Effector memory CD4-positive, alpha-beta T cell (primary cell): ENCODE results near the gene TBC1D2B.
A peak's percentile ranks its signal among the peaks of the same experiment; 100 is the strongest.

Experiments used
- DNase-seq, 3 donors: peaks; one replicate each; pipeline ENCODE4 v3.0.0-alpha.2; 2020
- H3K27ac ChIP-seq: 2 replicates; pipeline ENCODE4 v1.7.0; 2013; ENCODE audit warnings: mild to moderate bottlenecking, low read length, moderate library complexity; ENCODE audit not compliant: insufficient read depth, poor library complexity, severe bottlenecking
- H3K27me3 ChIP-seq: replicated peaks from 2 replicates; pipeline ENCODE4 v1.7.0; 2013; ENCODE audit warnings: mild to moderate bottlenecking, low read length; ENCODE audit not compliant: insufficient read depth, control insufficient read depth, poor library complexity, severe bottlenecking
- H3K36me3 ChIP-seq: 2 replicates; pipeline ENCODE4 v1.7.0; 2013; ENCODE audit warnings: mild to moderate bottlenecking, low read length, moderate library complexity; ENCODE audit not compliant: control insufficient read depth, insufficient read depth
- H3K4me1 ChIP-seq: 2 replicates; pipeline ENCODE4 v1.7.0; 2013; ENCODE audit warnings: low read length, mild to moderate bottlenecking; ENCODE audit not compliant: control insufficient read depth, insufficient read depth, poor library complexity, severe bottlenecking
- H3K4me3 ChIP-seq: 2 replicates; pipeline ENCODE4 v1.7.0; 2013; ENCODE audit warnings: low read length, low read depth, mild to moderate bottlenecking; ENCODE audit not compliant: insufficient read depth, poor library complexity, severe bottlenecking
- H3K9me3 ChIP-seq: 2 replicates; pipeline ENCODE4 v1.7.0; 2013; ENCODE audit warnings: mild to moderate bottlenecking, low read length, moderate library complexity; ENCODE audit not compliant: control insufficient read depth
- total RNA-seq, 3 donors: gene quantifications; one replicate each; lab custom pipeline; 2026; lab: John Stamatoyannopoulos, UW

The TBC1D2B gene
- 105 to 126 (median 109) reads per million in 3 donors for total RNA-seq

GRCh38 chr15:78077053-78077870 lies at the start of gene TBC1D2B:
Gene TBC1D2B (minus strand): TSS chr15:78077711. CDS start chr15:78077652, 59 bp downstream.
- H3K27me3 ChIP-seq = no peaks in the 10 kb centered on the region
- peak; percentile 51 to 59 (median 55) for DNase-seq
- no peaks in the 10 kb centered on the region for H3K36me3 ChIP-seq
- H3K4me1 ChIP-seq = peaks cover 14% of the 10 kb centered on the region
- peak within 1 kb of the TSS; percentile 87 for H3K4me3 ChIP-seq
- H3K27ac ChIP-seq = peak within 1 kb of the TSS; percentile 72
- no peaks in the 10 kb centered on the region for H3K9me3 ChIP-seq

DNA sequence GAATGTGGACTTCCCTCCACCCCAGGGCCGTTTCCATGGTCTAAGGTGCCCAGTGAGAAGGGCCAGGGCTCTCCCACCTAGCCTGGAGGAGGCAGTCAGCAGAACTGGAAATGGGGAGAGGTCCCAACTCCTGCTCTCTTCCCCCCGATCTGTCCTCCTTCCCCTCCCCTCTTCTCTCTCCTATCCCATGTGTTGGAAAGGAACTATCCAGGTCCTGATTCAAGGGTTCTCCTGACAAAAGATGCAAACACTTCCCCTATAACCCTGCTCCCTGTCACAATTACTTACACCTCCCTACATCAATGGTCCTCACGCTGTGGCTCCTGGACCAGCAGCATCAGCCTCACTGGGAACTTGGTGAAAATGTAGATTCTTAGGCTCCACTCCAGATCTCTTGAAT lies 47.8 kb upstream of the TBC1D2B start:
- no peak for DNase-seq
- Histone ChIP-seq H3K36me3 (no peaks in the 10 kb centered on the region), H3K9me3 (no peaks in the 10 kb centered on the region), H3K27ac (no peak overlapping the region), H3K27me3 (no peaks in the 10 kb centered on the region), H3K4me3 (no peak overlapping the region), H3K4me1 (no peaks in the 10 kb centered on the region)

DNA sequence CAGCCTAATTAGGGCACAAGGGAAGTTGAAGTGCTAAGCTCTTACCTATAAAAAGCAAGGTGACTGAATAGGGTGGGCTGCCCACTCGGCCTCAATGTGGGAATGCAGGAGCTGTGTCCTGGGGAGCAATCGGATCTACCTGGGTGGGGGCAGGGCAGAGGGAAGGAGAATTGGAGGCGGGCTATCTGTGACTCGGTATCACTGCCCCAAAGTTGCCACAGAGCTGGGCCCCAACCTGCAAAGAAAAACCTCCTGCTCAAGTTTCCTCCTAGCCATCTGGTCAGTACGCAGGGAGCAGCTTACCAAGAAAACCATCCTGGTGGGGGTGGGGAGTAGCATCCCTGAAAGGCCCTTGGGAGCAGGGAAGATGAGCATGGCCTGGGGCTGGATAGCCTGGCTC lies 43.0 kb upstream of the TBC1D2B start:
- no peaks in the 10 kb centered on the region for H3K27me3 ChIP-seq
- H3K27ac ChIP-seq = no peak overlapping the region
- no peak overlapping the region for H3K4me3 ChIP-seq
- no peak for DNase-seq
- H3K9me3 ChIP-seq = no peaks in the 10 kb centered on the region
- no peaks in the 10 kb centered on the region for H3K4me1 ChIP-seq
- no peaks in the 10 kb centered on the region for H3K36me3 ChIP-seq

DNA sequence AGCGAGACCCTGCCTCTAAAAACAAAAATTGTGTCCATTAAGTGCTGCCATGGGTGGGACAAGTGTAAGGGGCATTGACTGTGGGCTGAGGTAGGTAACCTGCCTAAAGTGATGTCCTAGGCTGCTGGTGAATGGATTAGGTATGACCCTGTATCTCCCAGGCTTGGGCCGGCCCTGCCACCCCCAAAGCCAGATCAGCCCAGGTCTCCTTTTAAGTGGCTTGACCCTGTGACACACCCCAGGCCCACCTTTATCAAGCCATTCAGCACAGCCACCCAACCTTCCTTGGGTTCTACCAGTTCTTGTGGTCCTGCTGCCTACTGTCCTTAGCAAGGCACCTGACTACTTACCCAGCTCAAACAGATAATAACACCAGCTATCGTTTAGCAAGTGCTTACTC lies 35.0 kb upstream of the TBC1D2B start:
- H3K4me3 ChIP-seq = no peak overlapping the region
- no peak overlapping the region for H3K27ac ChIP-seq
- no peak for DNase-seq
- H3K36me3 ChIP-seq = no peaks in the 10 kb centered on the region
- no peaks in the 10 kb centered on the region for H3K4me1 ChIP-seq
- no peaks in the 10 kb centered on the region for H3K9me3 ChIP-seq
- H3K27me3 ChIP-seq = no peaks in the 10 kb centered on the region

DNA sequence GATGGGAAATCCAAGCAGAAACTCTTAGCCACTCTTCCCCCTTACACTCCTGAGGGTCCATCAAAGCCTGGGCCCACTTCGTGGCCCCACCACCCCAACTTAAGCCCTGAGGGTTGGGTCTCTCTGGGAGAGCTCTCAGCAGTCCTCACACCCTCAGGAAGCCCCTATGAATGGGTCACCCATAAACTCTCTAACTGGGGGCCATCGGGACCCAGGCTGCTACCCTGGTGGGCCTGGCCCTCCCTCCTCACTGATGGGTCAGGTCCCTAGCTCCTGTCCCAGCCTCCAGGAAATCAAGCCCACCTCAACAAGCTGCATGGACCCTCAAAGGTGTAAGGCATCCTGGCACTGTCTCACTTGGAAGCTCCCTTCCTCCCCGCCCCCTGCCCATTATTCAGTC lies 34.3 kb upstream of the TBC1D2B start:
- H3K27ac ChIP-seq = no peak overlapping the region
- no peak for DNase-seq
- no peaks in the 10 kb centered on the region for H3K9me3 ChIP-seq
- H3K27me3 ChIP-seq = no peaks in the 10 kb centered on the region
- H3K4me1 ChIP-seq = no peaks in the 10 kb centered on the region
- H3K36me3 ChIP-seq = no peaks in the 10 kb centered on the region
- no peak overlapping the region for H3K4me3 ChIP-seq

DNA sequence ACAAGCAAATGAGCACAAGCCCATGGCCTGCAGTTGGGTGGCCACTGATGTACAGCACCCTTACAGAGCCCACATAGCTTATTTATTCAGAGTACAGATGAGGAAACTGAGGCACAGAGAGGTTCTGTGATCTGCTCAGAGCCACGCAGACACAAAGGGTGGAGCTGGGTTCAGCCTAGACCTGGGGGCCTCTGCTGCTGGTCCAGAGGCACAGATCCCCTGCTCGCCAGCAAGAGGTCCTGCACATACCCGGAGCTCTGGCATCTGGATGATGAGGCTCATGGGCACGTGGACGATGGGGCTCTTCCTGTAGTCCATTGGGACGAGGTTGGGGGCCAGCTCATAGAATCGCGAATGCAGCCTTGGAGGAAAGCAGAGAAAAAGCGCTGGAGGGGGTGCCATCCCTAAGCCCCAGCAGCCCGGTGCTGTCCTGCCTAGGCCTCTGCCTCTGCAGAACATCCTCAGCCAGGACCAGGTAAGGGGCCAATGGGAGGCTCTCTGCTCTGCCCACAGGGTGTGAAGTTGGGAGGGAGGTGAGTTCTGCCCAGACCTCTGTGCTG lies 33.5 kb upstream of the TBC1D2B start:
- Histone ChIP-seq H3K36me3 (no peaks in the 10 kb centered on the region), H3K27me3 (no peaks in the 10 kb centered on the region), H3K27ac (no peak overlapping the region), H3K9me3 (no peaks in the 10 kb centered on the region), H3K4me1 (peaks cover 2% of the 10 kb centered on the region), H3K4me3 (no peak overlapping the region)
- no peak for DNase-seq

DNA sequence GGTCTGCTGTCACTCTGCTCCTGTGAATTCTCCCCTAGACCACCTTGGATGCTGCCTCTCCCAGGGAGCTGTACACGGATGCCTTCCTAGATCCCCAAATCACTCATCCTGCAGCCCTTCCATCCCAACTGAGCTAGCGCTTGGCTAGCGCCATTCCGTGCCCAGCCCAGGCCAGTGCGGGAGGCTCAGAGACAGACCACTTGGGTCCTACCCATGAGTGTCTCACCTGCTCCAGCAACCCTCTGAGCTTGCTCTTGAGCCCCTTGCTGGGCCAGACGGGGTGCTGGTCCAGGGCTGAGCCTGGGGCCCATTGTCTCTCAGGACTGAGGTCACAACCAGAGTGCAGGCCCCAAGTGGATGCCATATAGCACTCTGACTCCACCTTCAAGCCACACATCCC lies 32.6 kb upstream of the TBC1D2B start:
- DNase-seq = no peak
- peaks cover 11% of the 10 kb centered on the region for H3K4me1 ChIP-seq
- no peaks in the 10 kb centered on the region for H3K27me3 ChIP-seq
- H3K4me3 ChIP-seq = no peak overlapping the region
- no peaks in the 10 kb centered on the region for H3K36me3 ChIP-seq
- H3K9me3 ChIP-seq = no peaks in the 10 kb centered on the region
- H3K27ac ChIP-seq = no peak overlapping the region

GRCh38 chr15:78109156-78109555 lies 31.6 kb upstream of the TBC1D2B start:
- H3K36me3 ChIP-seq = no peaks in the 10 kb centered on the region
- H3K27ac ChIP-seq = no peak overlapping the region
- DNase-seq = no peak
- no peak overlapping the region for H3K4me3 ChIP-seq
- peaks cover 20% of the 10 kb centered on the region for H3K4me1 ChIP-seq
- H3K9me3 ChIP-seq = no peaks in the 10 kb centered on the region
- no peaks in the 10 kb centered on the region for H3K27me3 ChIP-seq

GRCh38 chr15:78108300-78109084 lies 31.0 kb upstream of the TBC1D2B start:
- Histone ChIP-seq H3K36me3 (no peaks in the 10 kb centered on the region), H3K9me3 (no peaks in the 10 kb centered on the region), H3K27ac (no peak overlapping the region), H3K27me3 (no peaks in the 10 kb centered on the region), H3K4me3 (no peak overlapping the region), H3K4me1 (peaks cover 27% of the 10 kb centered on the region)
- DNase-seq = peak; percentile 67 to 76 (median 71)

GRCh38 chr15:78107471-78107870 lies 30.0 kb upstream of the TBC1D2B start:
- Histone ChIP-seq H3K27me3 (no peaks in the 10 kb centered on the region), H3K9me3 (no peaks in the 10 kb centered on the region), H3K4me1 (peaks cover 37% of the 10 kb centered on the region), H3K36me3 (no peaks in the 10 kb centered on the region), H3K4me3 (no peak overlapping the region), H3K27ac (no peak overlapping the region)
- DNase-seq = no peak
